HPDE6-E6E7 (cell line): ENCODE measurements around the gene BCL2L2.
"Not testable (repeated sequence)": the region's sequence is repeated elsewhere in the genome, so short reads cannot be mapped to it uniquely, and the experiment has no call there.

Source experiments
- DNase-seq: peaks from one replicate; pipeline ENCODE4 v3.0.0; 2011; ENCODE audit warnings: missing footprints; ENCODE audit errors: extremely low spot score

Gene BCL2L2

GRCh38 chr14:23306412-23307145 is at the start of gene BCL2L2:
TSS of gene BCL2L2 (plus strand) at chr14:23306833. CDS start at chr14:23307768, 935 bp downstream.
- peak; percentile 60 for DNase-seq

GRCh38 chr14:23258256-23258655 is 48.4 kb upstream of the BCL2L2 start:
- no peak for DNase-seq

GRCh38 chr14:23259426-23259825 is 47.2 kb upstream of the BCL2L2 start:
- no peak for DNase-seq

- not testable (repeated sequence) for DNase-seq
These were observed 45.8 kb upstream of the BCL2L2 start for GRCh38 chr14:23260849-23261248.

DNA sequence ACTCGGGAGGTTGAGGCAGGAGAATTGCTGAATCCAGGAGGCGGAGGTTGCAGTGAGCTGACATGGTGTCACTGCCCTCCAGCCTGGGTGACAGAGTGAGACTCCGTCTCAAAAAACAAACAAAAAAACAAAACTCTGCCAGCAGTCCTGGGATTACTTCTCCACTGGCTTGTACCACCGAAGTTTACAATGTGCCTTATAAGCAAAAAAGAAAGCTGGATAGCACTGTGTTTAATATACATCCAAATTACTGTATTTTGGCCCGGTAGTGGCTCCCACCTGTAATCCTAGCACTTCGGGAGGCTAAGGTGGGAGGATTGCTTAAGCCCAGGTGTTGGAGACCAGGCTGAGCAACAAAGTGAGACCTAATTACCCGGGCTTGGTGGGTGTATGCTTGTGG is 37.4 kb upstream of the BCL2L2 start:
- DNase-seq: no peak

DNA sequence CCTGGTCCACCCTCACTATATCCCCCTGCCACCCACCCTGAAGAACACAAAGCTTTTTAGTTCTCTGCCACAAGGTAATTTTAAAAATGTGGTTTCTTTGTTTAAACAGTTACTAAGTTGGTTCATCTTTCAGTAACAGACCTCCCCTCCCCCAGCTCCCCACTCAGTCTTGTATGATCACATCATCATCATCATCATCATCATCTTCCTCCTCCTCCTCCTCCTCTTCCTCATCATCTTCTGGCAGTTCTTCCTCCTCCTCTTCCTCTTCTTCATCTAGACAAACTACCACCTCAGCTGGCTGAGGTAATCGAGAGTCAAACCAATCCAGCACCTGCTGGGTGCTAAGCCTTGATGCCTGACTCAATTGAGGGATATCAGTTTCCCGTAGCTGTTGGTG is 31.2 kb upstream of the BCL2L2 start:
- no peak for DNase-seq

- DNase-seq: no peak
These were observed 29.4 kb upstream of the BCL2L2 start for GRCh38 chr14:23277189-23277588.

GRCh38 chr14:23277928-23278327 is 28.7 kb upstream of the BCL2L2 start:
- DNase-seq: not testable (repeated sequence)

GRCh38 chr14:23281247-23281646 is 25.4 kb upstream of the BCL2L2 start:
- no peak for DNase-seq

DNA sequence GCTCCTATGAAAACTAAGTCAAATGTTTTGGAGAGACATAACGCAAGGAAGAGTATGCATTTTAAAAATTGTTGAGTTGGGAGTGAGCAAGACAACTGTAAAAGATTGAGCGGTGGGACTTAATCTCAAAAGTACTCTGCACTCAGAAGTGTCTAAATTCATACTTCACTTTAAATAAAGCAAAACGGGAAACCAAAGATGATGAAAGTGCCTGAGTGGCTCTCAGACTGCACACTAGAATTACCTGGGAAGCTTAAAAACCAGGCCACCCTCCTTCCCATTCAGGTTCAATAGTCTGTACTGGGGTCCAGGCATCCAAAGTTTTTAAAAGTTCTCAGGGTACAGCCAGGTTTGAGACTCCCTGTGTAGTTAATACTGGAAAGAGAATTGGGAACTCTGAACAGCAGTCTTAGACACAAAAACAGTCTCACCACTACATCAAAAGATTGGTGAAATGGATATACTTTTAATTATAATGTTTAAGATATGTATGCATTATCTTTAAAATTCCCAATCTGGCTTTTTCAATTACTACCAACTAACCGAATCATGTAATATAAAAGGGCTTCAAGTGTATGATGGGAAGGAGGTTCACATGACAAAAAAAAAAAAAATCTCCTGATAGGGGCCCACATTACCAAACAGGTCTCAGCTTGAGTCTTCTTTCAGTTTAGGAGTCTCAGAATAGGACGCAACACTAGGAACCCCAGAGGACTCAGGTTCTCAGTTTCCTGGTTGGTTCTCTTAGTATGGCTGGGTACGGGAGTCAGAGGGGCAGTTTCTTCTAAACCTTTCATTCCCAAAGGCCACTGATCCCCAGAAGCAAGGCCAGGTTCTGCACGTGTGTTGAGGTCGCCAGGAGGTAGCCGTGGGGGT is 21.7 kb upstream of the BCL2L2 start:
- DNase-seq: no peak

DNA sequence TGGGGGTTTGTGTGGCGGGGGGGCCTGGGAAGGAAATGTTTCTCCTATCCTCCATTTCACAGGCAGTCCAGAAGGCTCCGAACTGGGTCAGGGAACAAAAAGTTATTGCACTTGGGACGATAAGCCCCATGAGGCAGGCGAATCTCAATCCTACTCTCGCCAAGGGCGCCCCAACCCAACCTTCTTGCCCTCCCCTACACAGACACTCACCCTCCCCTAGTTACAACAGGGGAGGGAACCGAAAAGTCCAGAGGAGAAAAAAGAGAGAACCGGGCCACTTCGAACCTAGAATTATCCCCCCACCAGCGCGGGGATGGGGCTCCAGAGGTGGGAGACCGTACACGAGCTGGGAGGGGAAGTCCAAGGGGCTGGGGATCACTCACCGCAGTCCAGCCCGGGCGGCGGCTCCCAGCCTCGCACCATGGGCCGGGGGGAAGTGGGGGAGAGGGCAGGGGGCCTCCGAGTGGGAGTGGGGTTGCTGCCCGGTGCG is 21.1 kb upstream of the BCL2L2 start:
- DNase-seq: no peak

- DNase-seq: peak; percentile 99
These were observed 20.4 kb upstream of the BCL2L2 start, which contains the start of gene HOMEZ for GRCh38 chr14:23286020-23286901. TSS of gene HOMEZ (minus strand) at chr14:23286132. CDS start at chr14:23285952, 180 bp downstream.

GRCh38 chr14:23286902-23287479 is 19.6 kb upstream of the BCL2L2 start:
- DNase-seq: no peak

GRCh38 chr14:23294734-23295561 is 11.7 kb upstream of the BCL2L2 start:
- DNase-seq: no peak

GRCh38 chr14:23296012-23296777 is 10.4 kb upstream of the BCL2L2 start:
- DNase-seq: no peak

- no peak for DNase-seq
These were observed 9.5 kb upstream of the BCL2L2 start for GRCh38 chr14:23297096-23297495.

- DNase-seq: no peak
These were observed 8.9 kb upstream of the BCL2L2 start for GRCh38 chr14:23297611-23298277.

- DNase-seq: no peak
These were observed 7.2 kb upstream of the BCL2L2 start for GRCh38 chr14:23299211-23299957.
